ENCODE data around the gene CENPX.

CENPX gene

DNA sequence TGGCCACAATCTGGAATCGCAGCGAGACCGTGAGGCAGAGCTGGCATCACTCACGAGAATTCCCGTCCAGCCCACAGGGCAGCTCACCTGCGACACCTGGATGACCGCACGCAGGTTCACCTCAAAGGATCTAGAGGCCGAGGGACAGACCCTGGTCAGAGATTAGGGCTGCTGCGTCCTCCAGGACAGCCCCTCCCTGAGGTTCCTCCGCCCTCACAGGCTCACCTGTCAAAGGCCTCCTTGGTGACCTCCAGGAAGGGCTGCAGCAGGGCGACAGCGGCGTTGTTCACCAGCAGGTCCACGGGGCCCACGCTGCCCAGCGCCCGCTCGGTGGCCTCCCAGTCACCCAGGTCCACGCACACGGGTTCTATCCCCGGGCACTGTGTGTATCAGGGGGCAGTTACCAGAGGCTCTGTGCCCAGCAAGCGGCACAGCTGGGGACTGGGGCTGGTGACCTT, 14.0 kb upstream of the CENPX start:
- H3K4me3 ChIP-seq (ENCODE audit: low read depth, low read length) = peak overlapping the region; percentile 61
- TF ChIP-seq CTCF (IDR thresholded peaks at IDR 0.05; ENCODE audit: low read depth, low read length, missing control alignments) = no peak
- in situ Hi-C loops (cut with HindIII; ENCODE audit: low sequenced_read_pairs) = loop anchor here (10.0 kb wide), 2 partner anchors 62 to 98 kb away; partner anchors contain the start of gene ASPSCR1
- no peak for DNase-seq (ENCODE audit: low read depth)

DNA sequence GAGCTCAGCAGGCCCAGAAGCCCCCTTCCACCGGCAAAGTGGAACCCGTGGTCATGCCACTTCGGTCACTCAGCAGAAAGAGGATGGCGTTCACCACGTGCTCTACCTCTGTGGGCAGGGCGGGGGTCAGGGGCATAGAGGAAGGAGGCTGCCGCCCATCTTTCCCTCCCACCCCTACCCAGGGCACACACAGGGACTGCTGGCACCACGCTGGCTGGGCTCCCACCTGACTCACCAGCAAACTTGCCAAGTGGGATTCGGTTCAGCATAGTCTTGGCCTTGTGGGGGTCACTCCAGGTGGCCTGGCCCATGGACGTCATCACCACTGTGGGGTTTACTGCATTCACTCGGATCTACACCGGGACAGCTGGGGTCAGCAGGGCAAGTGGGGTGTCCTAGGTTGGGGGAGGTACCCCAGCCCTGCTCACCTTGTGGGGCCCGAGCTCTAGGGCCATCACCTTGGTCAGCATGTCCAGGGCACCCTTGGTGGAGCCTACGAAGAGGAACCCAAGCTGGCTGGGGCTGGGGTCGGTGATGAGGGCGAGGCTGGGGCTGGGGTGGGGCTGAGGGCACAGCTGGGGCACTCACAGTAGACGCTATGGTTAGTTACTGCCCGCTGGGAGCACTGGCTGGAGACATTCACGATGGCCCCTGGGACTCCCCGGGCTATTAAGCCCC, 13.4 kb upstream of the CENPX start:
- TF ChIP-seq CTCF (IDR thresholded peaks at IDR 0.05; ENCODE audit: low read depth, low read length, missing control alignments) = no peak
- DNase-seq (ENCODE audit: low read depth) = no peak
- in situ Hi-C loops (cut with HindIII; ENCODE audit: low sequenced_read_pairs) = loop anchor here (10.0 kb wide), 2 partner anchors 61 to 99 kb away; partner anchors contain the start of gene ASPSCR1
- peak overlapping the region; percentile 61 for H3K4me3 ChIP-seq (ENCODE audit: low read depth, low read length)

- in situ Hi-C loops (cut with HindIII; ENCODE audit: low sequenced_read_pairs) = loop anchor here (10.0 kb wide), 2 partner anchors 61 to 99 kb away; partner anchors contain the start of gene ASPSCR1
Observed at GRCh38 chr17:82035488-82035887, 12.8 kb upstream of the CENPX start.

DNA sequence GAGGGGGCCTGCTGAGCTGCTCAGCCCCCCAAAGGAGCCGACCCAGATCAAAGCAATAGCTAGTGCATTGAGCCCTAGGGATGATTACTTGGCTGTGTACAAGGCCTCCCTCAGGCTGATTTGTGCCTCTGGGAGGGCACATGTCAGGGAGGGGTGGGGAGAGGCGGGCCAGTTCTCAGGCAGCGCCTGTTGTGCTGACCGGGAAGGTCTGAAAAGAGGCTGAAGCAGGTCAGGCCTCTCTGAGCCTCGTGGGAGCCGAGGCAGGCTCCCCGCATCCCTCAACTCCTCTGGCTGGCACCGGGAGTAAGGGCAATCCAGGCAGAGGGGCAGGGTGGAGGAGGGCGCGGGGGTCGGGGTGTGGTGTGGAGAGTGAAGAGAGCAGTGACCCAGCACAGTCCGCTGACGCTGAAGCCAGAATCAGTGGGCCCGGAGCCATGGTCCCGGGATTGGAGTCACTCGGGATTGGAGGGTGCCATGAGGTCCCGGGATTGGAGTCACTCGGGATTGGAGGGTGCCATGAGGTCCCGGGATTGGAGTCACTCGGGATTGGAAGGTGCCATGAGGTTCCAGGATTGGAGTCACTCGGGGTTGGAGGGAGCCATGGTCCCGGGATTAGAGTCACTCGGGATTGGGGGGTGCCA, 11.8 kb upstream of the CENPX start:
- in situ Hi-C loops (cut with HindIII; ENCODE audit: low sequenced_read_pairs) = loop anchor here (10.0 kb wide), 2 partner anchors 60 to 100 kb away; partner anchors contain the start of gene ASPSCR1
- DNase-seq (ENCODE audit: low read depth) = no peak
- TF ChIP-seq CTCF (IDR thresholded peaks at IDR 0.05; ENCODE audit: low read depth, low read length, missing control alignments) = no peak
- no peak overlapping the region for H3K4me3 ChIP-seq (ENCODE audit: low read depth, low read length)

More at GRCh38 chr17:82035488-82035887, 12.8 kb upstream of the CENPX start:
- no peak for DNase-seq (ENCODE audit: low read depth)
- H3K4me3 ChIP-seq (ENCODE audit: low read depth, low read length) = no peak overlapping the region
- no peak for TF ChIP-seq CTCF (IDR thresholded peaks at IDR 0.05; ENCODE audit: low read depth, low read length, missing control alignments)

DNA sequence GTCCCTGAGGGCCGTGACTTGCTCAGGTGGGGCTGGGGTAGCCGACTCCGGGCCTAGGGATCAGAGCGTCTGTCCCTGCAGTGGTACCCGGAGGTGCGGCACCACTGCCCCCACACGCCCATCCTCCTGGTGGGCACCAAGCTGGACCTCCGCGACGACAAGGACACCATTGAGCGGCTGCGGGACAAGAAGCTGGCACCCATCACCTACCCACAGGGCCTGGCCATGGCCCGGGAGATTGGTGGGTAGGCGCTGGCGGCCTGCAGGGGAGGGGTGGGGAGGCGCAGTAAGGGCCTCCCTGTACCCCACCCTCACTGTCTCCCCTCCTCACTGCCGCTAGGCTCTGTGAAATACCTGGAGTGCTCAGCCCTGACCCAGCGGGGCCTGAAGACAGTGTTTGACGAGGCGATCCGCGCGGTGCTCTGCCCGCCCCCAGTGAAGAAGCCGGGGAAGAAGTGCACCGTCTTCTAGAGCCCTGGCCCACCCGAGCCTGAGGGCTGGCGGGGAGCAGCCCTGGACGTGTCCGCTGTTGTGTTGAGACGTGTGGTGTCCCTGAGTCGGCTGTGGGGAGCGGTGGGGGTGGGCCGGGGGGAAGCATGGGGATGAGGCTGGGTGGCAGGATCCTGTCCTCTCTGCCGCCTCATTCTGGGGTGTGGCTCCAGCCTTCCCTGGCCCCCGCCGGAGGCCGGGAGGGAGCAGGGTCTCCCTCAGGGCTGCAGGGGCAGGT, 10.8 kb upstream of the CENPX start:
- in situ Hi-C loops (cut with HindIII; ENCODE audit: low sequenced_read_pairs) = loop anchor here (10.0 kb wide), 2 partner anchors 59 to 101 kb away; partner anchors contain the start of gene ASPSCR1
- H3K4me3 ChIP-seq (ENCODE audit: low read depth, low read length) = no peak overlapping the region
- TF ChIP-seq CTCF (IDR thresholded peaks at IDR 0.05; ENCODE audit: low read depth, low read length, missing control alignments) = no peak
- DNase-seq (ENCODE audit: low read depth) = no peak

Data from astrocyte of the cerebellum (primary cell).